Stomach (tissue), 4 donors: ENCODE measurements around the gene PPIF.

ENCODE experiments used
- EP300 ChIP-seq: sonication (generic); formaldehyde crosslinking; IDR thresholded peaks from one replicate; pipeline ENCODE4 v1.6.1; 2017; ENCODE audit warnings: antibody characterized with exemption
- POLR2AphosphoS5 ChIP-seq, 3 donors: sonication (generic); formaldehyde crosslinking; IDR thresholded peaks; one replicate each; pipeline ENCODE4 v1.6.1; 2016; ENCODE audit warnings: antibody characterized with exemption in 3 of 3
- TF ChIP-seq, protein P1 (sequence below), 7 experiments: fragments of 450-650 bp in 4 of 7; fragments of 200-600 bp in 3 of 7; sonication (generic) in 3 of 7; IDR thresholded peaks; one replicate each; pipeline ENCODE4 v1.5.1; 2016 to 2019; ENCODE audit warnings: antibody characterized with exemption in 7 of 7, control low read depth in 2 of 7, mild to moderate bottlenecking in 1 of 7

DNA sequence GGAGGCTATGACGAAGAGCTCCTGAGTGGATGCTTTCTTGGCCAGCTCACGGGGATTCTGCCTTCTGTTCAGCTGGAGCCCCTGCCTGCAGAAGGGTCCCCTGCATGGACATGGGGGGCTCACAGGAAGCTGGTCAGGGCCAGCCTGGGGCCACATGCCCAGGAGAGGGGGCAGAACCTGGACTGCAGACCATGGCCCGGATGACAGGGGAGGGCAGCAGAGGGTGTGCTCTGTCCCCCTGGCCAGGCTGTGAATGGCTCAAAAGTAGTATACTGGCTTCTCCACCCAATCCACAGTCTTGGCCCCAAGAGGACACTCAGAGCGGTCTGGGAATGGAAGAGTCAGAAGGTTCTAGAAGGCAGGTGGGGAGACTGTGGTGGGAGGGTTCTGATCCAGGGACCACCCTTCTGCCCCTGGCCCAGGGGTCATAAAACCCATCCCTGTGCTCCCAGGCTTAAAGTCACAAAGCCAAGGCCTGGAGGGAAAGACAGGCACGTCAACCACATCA lies 40.3 kb downstream of the PPIF start:
- TF ChIP-seq, protein P1, sequence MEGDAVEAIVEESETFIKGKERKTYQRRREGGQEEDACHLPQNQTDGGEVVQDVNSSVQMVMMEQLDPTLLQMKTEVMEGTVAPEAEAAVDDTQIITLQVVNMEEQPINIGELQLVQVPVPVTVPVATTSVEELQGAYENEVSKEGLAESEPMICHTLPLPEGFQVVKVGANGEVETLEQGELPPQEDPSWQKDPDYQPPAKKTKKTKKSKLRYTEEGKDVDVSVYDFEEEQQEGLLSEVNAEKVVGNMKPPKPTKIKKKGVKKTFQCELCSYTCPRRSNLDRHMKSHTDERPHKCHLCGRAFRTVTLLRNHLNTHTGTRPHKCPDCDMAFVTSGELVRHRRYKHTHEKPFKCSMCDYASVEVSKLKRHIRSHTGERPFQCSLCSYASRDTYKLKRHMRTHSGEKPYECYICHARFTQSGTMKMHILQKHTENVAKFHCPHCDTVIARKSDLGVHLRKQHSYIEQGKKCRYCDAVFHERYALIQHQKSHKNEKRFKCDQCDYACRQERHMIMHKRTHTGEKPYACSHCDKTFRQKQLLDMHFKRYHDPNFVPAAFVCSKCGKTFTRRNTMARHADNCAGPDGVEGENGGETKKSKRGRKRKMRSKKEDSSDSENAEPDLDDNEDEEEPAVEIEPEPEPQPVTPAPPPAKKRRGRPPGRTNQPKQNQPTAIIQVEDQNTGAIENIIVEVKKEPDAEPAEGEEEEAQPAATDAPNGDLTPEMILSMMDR (IDR thresholded peaks at IDR 0.05), result no peak
- TF ChIP-seq POLR2AphosphoS5 (IDR thresholded peaks at IDR 0.05) (no peak), EP300 (no peak)
